DOHH2 (cell line): ENCODE data around the gene MFN2.
A peak's percentile ranks its signal among the peaks of the same experiment; 100 is the strongest.
"Not testable (repeated sequence)": the region's sequence is repeated elsewhere in the genome, so short reads cannot be mapped to it uniquely, and the experiment has no call there.

Experiments
- H3F3A ChIP-seq: fragments of 200-600 bp; sonication (generic), shearing (Covaris generic); 2 replicates; pipeline ENCODE4 v1.6.0; 2016; ENCODE audit warnings: antibody characterized with exemption, mild to moderate bottlenecking; ENCODE audit not compliant: control insufficient read depth, insufficient read depth
- H3K27ac ChIP-seq: fragments of 200-600 bp; sonication (generic); 2 replicates; pipeline ENCODE4 v1.5.1; 2014; ENCODE audit warnings: low read depth, mild to moderate bottlenecking, low read length, moderate library complexity
- H3K27me3 ChIP-seq: fragments of 200-600 bp; sonication (generic); 2 replicates; pipeline ENCODE4 v1.6.1; 2014; ENCODE audit warnings: mild to moderate bottlenecking, low read length, mixed read lengths; ENCODE audit not compliant: control insufficient read depth
- H3K36me3 ChIP-seq: fragments of 200-600 bp; sonication (generic); 2 replicates; pipeline ENCODE4 v1.6.1; 2014; ENCODE audit warnings: mild to moderate bottlenecking, low read length, moderate library complexity, mixed read lengths; ENCODE audit not compliant: control insufficient read depth
- H3K4me1 ChIP-seq: fragments of 200-600 bp; sonication (generic); 2 replicates; pipeline ENCODE4 v1.6.1; 2014; ENCODE audit warnings: mild to moderate bottlenecking, low read length, mixed read lengths; ENCODE audit not compliant: control insufficient read depth
- H3K4me2 ChIP-seq: fragments of 200-600 bp; sonication (generic); 2 replicates; pipeline ENCODE4 v1.6.0; 2014; ENCODE audit warnings: mild to moderate bottlenecking, low read length, moderate library complexity
- H3K4me3 ChIP-seq: fragments of 200-600 bp; sonication (generic); 2 replicates; pipeline ENCODE4 v1.5.1; 2014; ENCODE audit warnings: mild to moderate bottlenecking, low read length, mixed read lengths
- H3K79me2 ChIP-seq: fragments of 200-600 bp; sonication (generic); 2 replicates; pipeline ENCODE4 v1.6.1; 2014; ENCODE audit warnings: mild to moderate bottlenecking, low read length, mixed read lengths; ENCODE audit not compliant: control insufficient read depth
- H3K9me2 ChIP-seq: fragments of 200-600 bp; sonication (generic); replicated peaks from 2 replicates; pipeline ENCODE4 v1.6.1; 2014; ENCODE audit warnings: mild to moderate bottlenecking, low read length, mixed read lengths; ENCODE audit not compliant: control insufficient read depth
- H3K9me3 ChIP-seq: fragments of 200-600 bp; sonication (generic); 2 replicates; pipeline ENCODE4 v1.6.1; 2014; ENCODE audit warnings: antibody characterized with exemption, low read length, mixed read lengths; ENCODE audit not compliant: control insufficient read depth, insufficient read depth
- H4K20me1 ChIP-seq: fragments of 200-600 bp; sonication (generic); 2 replicates; pipeline ENCODE4 v1.6.0; 2014; ENCODE audit warnings: low read depth, mild to moderate bottlenecking, antibody characterized with exemption, low read length, moderate library complexity; ENCODE audit not compliant: control insufficient read depth, insufficient read depth
- CTCF ChIP-seq: fragments of 200-600 bp; sonication (generic); IDR thresholded peaks from one replicate; pipeline ENCODE4 v1.5.1; 2014; ENCODE audit warnings: antibody characterized with exemption, mild to moderate bottlenecking, low read depth, low read length; ENCODE audit not compliant: poor library complexity, severe bottlenecking
- EZH2phosphoT487 ChIP-seq: fragments of 200-600 bp; sonication (generic); IDR thresholded peaks from 2 replicates; pipeline ENCODE4 v1.6.1; 2017; ENCODE audit warnings: borderline replicate concordance, mild to moderate bottlenecking, antibody characterized with exemption, low read length, moderate library complexity, mixed read lengths

MFN2 gene

DNA sequence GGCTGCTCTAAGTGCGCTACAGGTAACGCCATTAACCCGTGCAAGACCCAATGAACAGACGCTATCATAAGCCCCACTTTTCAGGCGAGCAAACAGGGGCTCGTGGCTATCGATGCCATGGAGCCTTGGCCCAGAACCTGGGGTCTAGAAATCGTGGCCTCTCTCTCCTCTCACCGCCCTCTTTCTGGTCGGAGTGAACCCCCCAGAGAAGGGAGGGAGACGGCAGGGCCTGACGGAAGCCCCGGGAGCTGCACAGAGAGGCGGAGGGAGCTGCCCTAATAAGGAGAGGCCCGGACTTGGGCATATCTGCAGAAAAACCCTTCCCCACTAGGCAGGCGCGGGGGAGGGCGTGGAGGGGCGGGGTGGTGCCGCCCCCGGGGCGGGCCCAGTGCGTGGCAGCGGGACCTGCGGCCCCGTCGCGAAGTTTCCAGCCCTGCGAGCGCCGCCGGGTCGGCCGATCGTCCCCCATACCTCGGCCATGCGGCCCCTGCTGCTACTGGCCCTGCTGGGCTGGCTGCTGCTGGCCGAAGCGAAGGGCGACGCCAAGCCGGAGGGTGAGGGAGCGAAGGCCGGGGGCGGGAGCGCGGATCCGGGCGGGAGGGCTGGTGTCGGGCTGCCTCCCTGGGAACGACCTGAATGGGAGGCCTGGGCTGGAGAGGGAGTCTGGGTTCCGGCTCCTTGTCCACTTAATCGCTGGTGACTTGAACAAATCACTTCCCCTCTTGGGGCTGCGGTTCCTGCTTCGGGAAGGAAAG, 45.8 kb upstream of the MFN2 start, which contains the start of gene PLOD1:
TSS of gene PLOD1 (plus strand) at position 416 of the 755 bp plus-strand sequence. CDS start at position 479, 63 bp downstream.
- Histone ChIP-seq H4K20me1 (no peaks in the 10 kb centered on the region), H3K9me2 (no peaks in the 10 kb centered on the region), H3K27me3 (no peaks in the 10 kb centered on the region), H3K4me3 (peak within 1 kb of the TSS; percentile 80), H3K36me3 (peaks cover 6% of the 10 kb centered on the region; the same call in 1 of the 2 replicates), H3K27ac (peak within 1 kb of the TSS; percentile 36), H3K4me2 (peak within 1 kb of the TSS; percentile 93), H3K4me1 (peaks cover 30% of the 10 kb centered on the region), H3K9me3 (no peaks in the 10 kb centered on the region), H3K79me2 (peaks cover 17% of the 10 kb centered on the region), H3F3A (peaks cover 5% of the 10 kb centered on the region; the same call in 1 of the 2 replicates)
- no peak for TF ChIP-seq CTCF
- no peak for TF ChIP-seq EZH2phosphoT487

DNA sequence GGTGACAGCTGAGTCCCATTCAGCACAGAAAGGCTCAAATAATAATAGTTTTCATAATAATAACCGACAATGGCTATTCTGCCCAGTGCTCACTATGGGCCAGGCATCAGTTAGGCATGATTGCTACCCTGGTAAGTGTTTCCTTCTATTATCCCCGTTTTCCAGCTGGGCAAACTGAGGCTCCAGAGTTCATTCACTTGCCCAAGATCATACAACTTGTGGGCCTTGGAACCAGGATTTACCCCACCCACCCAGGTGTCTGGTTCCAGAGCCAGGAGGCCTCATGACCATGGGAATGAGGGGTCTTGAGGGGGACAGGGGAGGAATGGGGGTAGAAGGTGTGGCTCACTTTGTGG, 45.2 kb upstream of the MFN2 start:
- Histone ChIP-seq H3K27me3 (no peaks in the 10 kb centered on the region), H3K36me3 (peaks cover 6% of the 10 kb centered on the region; the same call in 1 of the 2 replicates), H3K4me2 (peak overlapping the region; percentile 93), H3K9me3 (no peaks in the 10 kb centered on the region), H3K4me3 (peak overlapping the region; percentile 80), H3K4me1 (peaks cover 24% of the 10 kb centered on the region), H3K79me2 (peaks cover 17% of the 10 kb centered on the region), H3K9me2 (no peaks in the 10 kb centered on the region), H3K27ac (no peak overlapping the region), H4K20me1 (no peaks in the 10 kb centered on the region), H3F3A (peaks cover 3% of the 10 kb centered on the region; the same call in 1 of the 2 replicates)
- TF ChIP-seq EZH2phosphoT487 (no peak), CTCF (no peak)

DNA sequence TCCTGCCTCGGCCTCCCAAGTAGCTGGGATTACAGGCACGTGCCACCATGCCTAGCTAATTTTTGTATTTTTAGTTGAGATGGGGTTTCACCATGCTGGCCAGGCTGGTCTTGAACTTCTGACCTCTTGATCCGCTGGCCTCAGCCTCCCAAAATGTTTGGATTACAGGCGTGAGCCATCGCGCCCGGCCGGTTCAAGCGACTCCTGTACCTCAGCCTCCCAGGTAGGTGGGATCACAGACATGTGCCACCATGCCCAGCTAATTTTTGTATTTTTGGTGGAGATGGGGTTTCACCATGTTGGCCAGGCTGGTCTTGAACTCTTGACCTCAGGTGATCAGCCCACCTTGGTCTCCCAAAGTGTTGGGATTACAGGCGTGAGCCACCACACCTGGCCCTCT, 44.5 kb upstream of the MFN2 start:
- not testable (repeated sequence) for H3K9me3 ChIP-seq

More for the DNA sequence above, 44.5 kb upstream of the MFN2 start:
- Histone ChIP-seq H3K4me2 (peak overlapping the region; percentile 9; the same call in 1 of the 2 replicates), H3K4me1 (peaks cover 17% of the 10 kb centered on the region), H3K79me2 (peaks cover 17% of the 10 kb centered on the region)
- not testable (repeated sequence) for H4K20me1 ChIP-seq, H3K27ac ChIP-seq, H3K27me3 ChIP-seq, H3K9me2 ChIP-seq, H3K4me3 ChIP-seq, H3K36me3 ChIP-seq, H3F3A ChIP-seq
